ENCODE measurements around the gene EYS.

Gene EYS

GRCh38 chr6:64404396-64404795, 1302.6 kb downstream of the EYS start:
- no peak for DNase-seq (ENCODE audit: low read depth in 1 of 2, low spot score in 1 of 2)

GRCh38 chr6:64383277-64383676, 1323.7 kb downstream of the EYS start:
- no peak for DNase-seq (ENCODE audit: low read depth in 1 of 2, low spot score in 1 of 2)

GRCh38 chr6:64376394-64376793, 1330.6 kb downstream of the EYS start:
- DNase-seq (ENCODE audit: low read depth in 1 of 2, low spot score in 1 of 2) = no peak

- no peak for DNase-seq (ENCODE audit: low read depth in 1 of 2, low spot score in 1 of 2)
These were observed 1349.6 kb downstream of the EYS start for GRCh38 chr6:64357430-64357829.

- no peak for DNase-seq (ENCODE audit: low read depth in 1 of 2, low spot score in 1 of 2)
These were observed 1359.6 kb downstream of the EYS start for GRCh38 chr6:64347411-64347810.

- no peak for DNase-seq (ENCODE audit: low read depth in 1 of 2, low spot score in 1 of 2)
These were observed 1371.8 kb downstream of the EYS start for GRCh38 chr6:64335195-64335594.

- no peak for DNase-seq (ENCODE audit: low read depth in 1 of 2, low spot score in 1 of 2)
These were observed 1372.4 kb downstream of the EYS start for GRCh38 chr6:64334636-64335035.

GRCh38 chr6:64330694-64331307, 1376.2 kb downstream of the EYS start:
- no peak for DNase-seq (ENCODE audit: low read depth in 1 of 2, low spot score in 1 of 2)

- DNase-seq (ENCODE audit: low read depth in 1 of 2, low spot score in 1 of 2) = no peak
These were observed 1380.1 kb downstream of the EYS start for GRCh38 chr6:64326939-64327338.

- DNase-seq (ENCODE audit: low read depth in 1 of 2, low spot score in 1 of 2) = no peak
These were observed 1381.9 kb downstream of the EYS start for GRCh38 chr6:64325093-64325492.

- DNase-seq (ENCODE audit: low read depth in 1 of 2, low spot score in 1 of 2) = no peak
These were observed 1396.8 kb downstream of the EYS start for GRCh38 chr6:64310214-64310613.

- no peak for DNase-seq (ENCODE audit: low read depth in 1 of 2, low spot score in 1 of 2)
These were observed 1405.5 kb downstream of the EYS start for GRCh38 chr6:64301307-64302236.

GRCh38 chr6:64299176-64299575, 1407.8 kb downstream of the EYS start:
- no peak for DNase-seq (ENCODE audit: low read depth in 1 of 2, low spot score in 1 of 2)

GRCh38 chr6:64294034-64294433, 1413.0 kb downstream of the EYS start:
- DNase-seq (ENCODE audit: low read depth in 1 of 2, low spot score in 1 of 2) = no peak

- DNase-seq (ENCODE audit: low read depth in 1 of 2, low spot score in 1 of 2) = no peak
These were observed 1413.7 kb downstream of the EYS start for GRCh38 chr6:64293298-64293697.

GRCh38 chr6:64290867-64291266, 1416.2 kb downstream of the EYS start:
- DNase-seq (ENCODE audit: low read depth in 1 of 2, low spot score in 1 of 2) = no peak

- no peak for DNase-seq (ENCODE audit: low read depth in 1 of 2, low spot score in 1 of 2)
These were observed 1417.1 kb downstream of the EYS start for GRCh38 chr6:64289931-64290330.

- no peak for DNase-seq (ENCODE audit: low read depth in 1 of 2, low spot score in 1 of 2)
These were observed 1418.7 kb downstream of the EYS start for GRCh38 chr6:64288351-64288750.

GRCh38 chr6:64281167-64281566, 1425.9 kb downstream of the EYS start:
- DNase-seq (ENCODE audit: low read depth in 1 of 2, low spot score in 1 of 2) = no peak

- no peak for DNase-seq (ENCODE audit: low read depth in 1 of 2, low spot score in 1 of 2)
These were observed 1426.5 kb downstream of the EYS start for GRCh38 chr6:64280569-64280968.

- DNase-seq (ENCODE audit: low read depth in 1 of 2, low spot score in 1 of 2) = no peak
These were observed 1436.9 kb downstream of the EYS start for GRCh38 chr6:64270083-64270482.

GRCh38 chr6:64266351-64266821, 1440.6 kb downstream of the EYS start:
- no peak for DNase-seq (ENCODE audit: low read depth in 1 of 2, low spot score in 1 of 2)
